Fibroblast of pulmonary artery (primary cell): ENCODE measurements around the gene PIP4K2A.

Experiments used
- DNase-seq: peaks from one replicate; pipeline ENCODE4 v3.0.0-alpha.2; 2010; ENCODE audit warnings: low read depth
- H3K4me3 ChIP-seq: replicated peaks from 2 replicates; pipeline ENCODE4 v1.5.1; 2011; ENCODE audit warnings: low read depth, mild to moderate bottlenecking, control low read depth, low read length, moderate library complexity
- TF ChIP-seq, protein P1 (sequence below): IDR thresholded peaks from 2 replicates; pipeline ENCODE4 v1.5.1; 2011; ENCODE audit warnings: mild to moderate bottlenecking, control low read depth, low read length, inconsistent platforms; ENCODE audit errors: missing control alignments

PIP4K2A gene

DNA sequence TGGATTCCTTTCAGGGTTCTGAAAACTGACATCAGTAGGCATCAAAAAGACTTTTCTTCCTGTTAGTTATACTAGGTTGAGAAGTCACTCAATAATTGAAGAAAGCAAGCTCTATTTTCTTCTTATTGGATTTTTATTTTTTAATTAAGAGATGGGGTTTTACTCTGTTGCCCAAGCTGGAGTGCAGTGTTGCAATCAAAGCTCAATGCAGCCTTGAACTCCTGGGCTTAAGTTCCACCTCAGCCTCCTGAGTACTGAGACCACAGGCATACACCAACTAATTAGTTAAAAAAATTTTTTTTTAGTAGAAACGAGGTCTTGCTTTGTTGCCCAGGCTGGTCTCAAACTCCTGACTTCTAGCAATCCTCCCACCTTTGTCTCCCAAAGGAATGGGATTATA lies 28.0 kb downstream of the PIP4K2A start:
- TF ChIP-seq, protein P1, sequence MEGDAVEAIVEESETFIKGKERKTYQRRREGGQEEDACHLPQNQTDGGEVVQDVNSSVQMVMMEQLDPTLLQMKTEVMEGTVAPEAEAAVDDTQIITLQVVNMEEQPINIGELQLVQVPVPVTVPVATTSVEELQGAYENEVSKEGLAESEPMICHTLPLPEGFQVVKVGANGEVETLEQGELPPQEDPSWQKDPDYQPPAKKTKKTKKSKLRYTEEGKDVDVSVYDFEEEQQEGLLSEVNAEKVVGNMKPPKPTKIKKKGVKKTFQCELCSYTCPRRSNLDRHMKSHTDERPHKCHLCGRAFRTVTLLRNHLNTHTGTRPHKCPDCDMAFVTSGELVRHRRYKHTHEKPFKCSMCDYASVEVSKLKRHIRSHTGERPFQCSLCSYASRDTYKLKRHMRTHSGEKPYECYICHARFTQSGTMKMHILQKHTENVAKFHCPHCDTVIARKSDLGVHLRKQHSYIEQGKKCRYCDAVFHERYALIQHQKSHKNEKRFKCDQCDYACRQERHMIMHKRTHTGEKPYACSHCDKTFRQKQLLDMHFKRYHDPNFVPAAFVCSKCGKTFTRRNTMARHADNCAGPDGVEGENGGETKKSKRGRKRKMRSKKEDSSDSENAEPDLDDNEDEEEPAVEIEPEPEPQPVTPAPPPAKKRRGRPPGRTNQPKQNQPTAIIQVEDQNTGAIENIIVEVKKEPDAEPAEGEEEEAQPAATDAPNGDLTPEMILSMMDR, result no peak
- DNase-seq, result peak; percentile 10
- no peak overlapping the region for H3K4me3 ChIP-seq

- TF ChIP-seq, protein P1, result no peak
- DNase-seq, result peak; percentile 22
- no peak overlapping the region for H3K4me3 ChIP-seq
These were observed 28.5 kb downstream of the PIP4K2A start for GRCh38 chr10:22685926-22686325.

DNA sequence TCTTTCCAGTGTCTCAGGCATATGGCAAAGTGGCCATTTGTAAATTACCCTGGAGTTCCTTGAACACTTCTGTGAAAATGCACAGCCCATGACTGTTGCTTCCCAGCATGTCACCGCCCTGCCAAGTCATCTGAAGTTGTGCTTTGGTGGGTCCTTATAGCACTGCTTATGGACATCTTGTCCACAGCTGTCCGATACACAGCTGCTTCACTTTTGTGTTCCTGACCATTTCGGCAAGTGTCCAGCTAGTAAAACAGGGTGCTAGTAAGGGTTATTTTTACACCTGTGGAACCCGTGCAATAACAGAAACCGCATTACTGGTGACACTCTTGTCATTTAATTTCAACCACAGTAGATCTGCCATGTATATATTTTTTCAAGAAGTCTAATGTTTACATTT lies 29.7 kb downstream of the PIP4K2A start:
- no peak for DNase-seq
- no peak overlapping the region for H3K4me3 ChIP-seq

DNA sequence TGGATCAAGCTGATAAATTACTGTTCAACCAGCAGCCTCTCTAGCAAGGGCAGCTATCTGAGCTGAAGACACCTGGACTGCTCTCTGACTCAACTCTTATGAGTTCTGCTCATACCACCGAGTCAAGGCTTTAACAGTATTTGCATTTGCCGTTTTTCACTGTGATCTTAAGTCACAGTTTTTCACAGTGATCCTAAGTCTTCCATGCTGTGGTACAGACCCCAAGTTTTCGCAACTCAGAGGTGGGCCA lies 31.3 kb downstream of the PIP4K2A start:
- no peak overlapping the region for H3K4me3 ChIP-seq
- DNase-seq, result no peak
- TF ChIP-seq, protein P1, result no peak

More for the DNA sequence above, 29.7 kb downstream of the PIP4K2A start:
- TF ChIP-seq, protein P1, result no peak

GRCh38 chr10:22682237-22683139 lies 31.9 kb downstream of the PIP4K2A start:
- peak; percentile 76 for DNase-seq
- H3K4me3 ChIP-seq, result no peak overlapping the region
- TF ChIP-seq, protein P1, result no peak

GRCh38 chr10:22681783-22682183 lies 32.6 kb downstream of the PIP4K2A start:
- DNase-seq, result peak; percentile 87
- TF ChIP-seq, protein P1, result no peak
- no peak overlapping the region for H3K4me3 ChIP-seq

DNA sequence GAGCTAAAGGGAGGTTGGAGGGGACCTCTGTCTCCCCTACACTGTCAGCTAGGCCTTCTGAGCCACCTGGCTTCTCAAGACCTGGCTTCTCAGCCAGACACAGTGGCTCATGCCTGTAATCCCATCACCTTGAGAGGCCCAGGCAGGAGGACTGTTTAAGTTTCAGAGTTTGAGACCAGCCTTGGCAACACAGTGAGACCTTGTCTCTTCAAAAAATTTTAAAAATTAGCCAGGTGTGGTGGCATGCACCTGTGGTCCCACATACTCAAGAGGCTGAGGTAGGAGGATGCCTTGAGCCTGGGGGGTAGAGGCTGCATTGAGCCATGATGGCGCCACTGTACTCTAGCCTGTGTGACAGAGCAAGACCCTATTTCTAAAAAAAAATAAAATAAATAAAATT lies 33.1 kb downstream of the PIP4K2A start:
- no peak overlapping the region for H3K4me3 ChIP-seq
- DNase-seq, result no peak
- TF ChIP-seq, protein P1, result no peak
